ENCODE data around the gene SSTR5.
A peak's percentile ranks its signal among the peaks of the same experiment; 100 is the strongest.

Gene SSTR5

GRCh38 chr16:1107731-1108130 lies 35.2 kb downstream of the SSTR5 start:
- no peak overlapping the region for H3K27ac Mint-ChIP-seq
- no peaks in the 10 kb centered on the region for H3K36me3 Mint-ChIP-seq (ENCODE audit: low read depth)
- H3K4me3 Mint-ChIP-seq, result no peak overlapping the region
- no peaks in the 10 kb centered on the region for H3K4me1 Mint-ChIP-seq
- H3K27me3 Mint-ChIP-seq (ENCODE audit: low read depth), result peaks cover 29% of the 10 kb centered on the region
- no peaks in the 10 kb centered on the region for H3K9me3 Mint-ChIP-seq
- no peak for TF ChIP-seq CTCF (IDR thresholded peaks at IDR 0.05; ENCODE audit: unreplicated experiment in 3 of 3)

DNA sequence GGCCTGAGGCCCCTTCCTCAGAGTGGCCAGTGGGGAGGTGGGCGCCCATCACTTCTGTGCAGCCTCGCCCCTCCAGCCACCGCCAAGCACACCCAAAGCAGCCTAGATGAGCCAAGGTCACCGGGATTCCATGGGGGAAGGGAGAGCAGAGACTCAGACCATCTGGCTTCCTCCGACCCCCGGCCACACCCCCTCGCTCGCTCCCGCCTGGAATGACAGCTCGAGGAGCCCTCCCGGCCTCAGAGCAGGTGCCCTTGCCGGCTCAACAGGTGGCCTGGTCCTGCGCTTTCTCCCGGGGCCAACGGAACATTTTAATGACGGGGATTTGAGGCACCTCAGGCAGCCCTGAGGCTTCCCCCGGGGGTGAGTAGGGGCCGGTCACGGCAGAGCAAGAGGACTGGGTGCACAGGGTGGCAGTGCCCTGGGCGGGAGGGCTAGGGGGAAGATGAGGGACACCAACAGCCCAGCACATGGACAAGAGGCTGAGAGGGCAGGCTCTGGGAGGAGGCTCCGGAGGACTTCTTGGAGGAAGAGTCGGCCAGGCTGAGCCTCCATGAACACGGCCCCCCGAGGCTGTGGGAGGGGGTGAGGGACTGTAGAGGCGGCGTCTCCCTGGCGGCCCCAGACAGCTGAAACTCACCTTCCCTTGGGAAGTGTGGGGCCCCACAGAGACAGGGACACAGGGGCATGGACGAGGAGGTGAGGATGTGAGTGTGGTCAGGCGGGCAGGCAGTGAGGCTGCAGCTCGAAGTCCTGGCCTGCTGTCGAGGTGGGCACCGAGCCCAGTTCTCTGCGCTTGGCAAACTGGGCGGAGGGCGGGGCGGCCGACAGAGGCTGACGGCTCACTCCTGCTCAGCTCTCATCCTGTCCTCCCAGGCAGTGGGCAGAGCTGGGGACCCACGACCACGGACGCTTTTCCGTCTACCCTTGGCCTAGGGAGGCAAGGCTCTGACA lies 36.0 kb downstream of the SSTR5 start:
- Mint-ChIP-seq H3K4me1 (no peaks in the 10 kb centered on the region), H3K27me3 (ENCODE audit: low read depth) (peaks cover 29% of the 10 kb centered on the region), H3K36me3 (ENCODE audit: low read depth) (no peaks in the 10 kb centered on the region), H3K9me3 (no peaks in the 10 kb centered on the region), H3K4me3 (no peak overlapping the region), H3K27ac (no peak overlapping the region)
- TF ChIP-seq CTCF (IDR thresholded peaks at IDR 0.05; ENCODE audit: unreplicated experiment in 3 of 3), result no peak

DNA sequence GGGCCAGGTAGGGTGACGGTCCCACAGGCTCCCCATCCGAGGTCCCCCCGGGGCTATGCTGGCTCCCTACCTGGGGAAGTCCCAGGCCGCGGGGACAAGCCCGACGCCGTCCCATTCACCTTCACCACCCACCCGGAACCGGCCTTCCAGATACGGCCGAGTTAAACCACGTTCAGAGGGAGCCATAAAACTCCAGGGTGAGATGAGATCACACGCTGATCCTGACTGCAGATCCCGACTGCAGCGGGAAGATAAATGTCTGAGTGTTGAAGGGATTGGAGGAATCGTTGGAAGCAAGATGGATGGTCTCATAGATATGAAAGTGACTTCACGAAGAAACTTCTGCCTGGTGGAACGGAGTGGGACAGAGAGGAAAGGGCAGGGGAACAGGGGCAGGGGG lies 37.1 kb downstream of the SSTR5 start:
- peaks cover 29% of the 10 kb centered on the region for H3K27me3 Mint-ChIP-seq (ENCODE audit: low read depth)
- H3K4me3 Mint-ChIP-seq, result no peak overlapping the region
- H3K27ac Mint-ChIP-seq, result peak overlapping the region in 2 of 3 experiments; percentile 2 to 11
- H3K4me1 Mint-ChIP-seq, result no peaks in the 10 kb centered on the region
- TF ChIP-seq CTCF (IDR thresholded peaks at IDR 0.05; ENCODE audit: unreplicated experiment in 3 of 3), result no peak
- H3K9me3 Mint-ChIP-seq, result no peaks in the 10 kb centered on the region
- H3K36me3 Mint-ChIP-seq (ENCODE audit: low read depth), result no peaks in the 10 kb centered on the region

DNA sequence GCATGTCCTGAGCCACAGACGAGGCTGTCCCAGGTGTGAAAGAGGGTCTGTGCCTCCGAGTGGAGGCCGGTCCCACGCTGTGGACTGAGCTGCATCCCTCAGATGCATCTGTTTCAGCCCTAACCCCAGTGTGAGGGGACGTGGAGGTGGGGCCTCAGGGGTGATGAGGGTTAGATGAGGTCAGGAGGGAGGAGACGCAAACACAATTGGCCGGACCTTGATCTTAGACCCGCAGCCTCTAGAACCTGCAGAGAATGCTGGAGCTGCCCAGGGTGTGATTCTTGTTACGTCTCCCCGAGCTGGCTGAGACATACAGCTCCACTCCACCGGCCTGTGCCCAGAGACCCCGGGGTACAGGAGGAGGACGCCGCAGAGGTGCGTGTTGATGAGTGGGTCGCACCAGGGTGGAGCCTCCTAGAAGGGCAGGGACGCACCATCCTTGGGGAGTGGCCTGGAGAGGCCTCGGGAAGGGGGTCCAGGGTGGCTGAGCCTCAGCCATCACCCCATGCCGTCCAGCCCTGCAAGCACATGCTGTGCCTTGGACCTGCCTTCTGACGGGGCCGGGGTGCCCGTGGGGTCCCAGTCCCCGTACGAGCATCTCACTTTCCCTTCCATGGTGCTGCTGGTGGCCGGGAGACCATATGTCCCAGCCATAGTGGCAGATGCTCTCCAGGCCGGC lies 40.1 kb downstream of the SSTR5 start:
- Mint-ChIP-seq H3K9me3 (no peaks in the 10 kb centered on the region), H3K36me3 (ENCODE audit: low read depth) (no peaks in the 10 kb centered on the region), H3K27ac (no peak overlapping the region), H3K4me1 (no peaks in the 10 kb centered on the region), H3K4me3 (no peak overlapping the region), H3K27me3 (ENCODE audit: low read depth) (peaks cover 23% of the 10 kb centered on the region)
- no peak for TF ChIP-seq CTCF (IDR thresholded peaks at IDR 0.05; ENCODE audit: unreplicated experiment in 3 of 3)

GRCh38 chr16:1113489-1113888 lies 40.9 kb downstream of the SSTR5 start:
- H3K27ac Mint-ChIP-seq, result no peak overlapping the region
- no peak overlapping the region for H3K4me3 Mint-ChIP-seq
- H3K4me1 Mint-ChIP-seq, result no peaks in the 10 kb centered on the region
- peaks cover 23% of the 10 kb centered on the region for H3K27me3 Mint-ChIP-seq (ENCODE audit: low read depth)
- no peaks in the 10 kb centered on the region for H3K9me3 Mint-ChIP-seq
- no peak for TF ChIP-seq CTCF (IDR thresholded peaks at IDR 0.05; ENCODE audit: unreplicated experiment in 3 of 3)
- H3K36me3 Mint-ChIP-seq (ENCODE audit: low read depth), result no peaks in the 10 kb centered on the region

Data from nephron (organoid).